ENCODE results near the gene BGLAP.

BGLAP gene

DNA sequence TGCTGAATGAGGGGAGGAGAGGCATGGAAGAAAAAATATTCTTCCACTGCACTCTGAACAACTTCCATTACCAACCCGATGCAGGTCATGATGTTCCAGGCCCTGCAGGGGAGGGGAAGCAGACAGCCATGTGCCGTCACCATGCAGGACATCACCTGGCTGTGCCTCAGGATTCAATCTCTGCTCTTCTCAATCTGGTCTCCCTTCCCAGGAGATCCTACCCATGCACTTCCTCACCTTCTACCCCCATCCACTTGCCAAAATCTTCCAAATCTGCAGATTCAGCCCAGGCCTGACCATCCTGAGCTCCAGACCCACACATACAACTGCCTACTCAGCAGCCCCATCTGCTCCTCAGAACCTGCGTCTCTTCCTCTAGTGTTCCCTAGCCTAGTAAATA is 11.7 kb downstream of the BGLAP start:
- no peak overlapping the region for H3K4me3 ChIP-seq (ENCODE audit: low read length)
- DNase-seq (ENCODE audit: low read depth): no peak
- TF ChIP-seq, protein P1, sequence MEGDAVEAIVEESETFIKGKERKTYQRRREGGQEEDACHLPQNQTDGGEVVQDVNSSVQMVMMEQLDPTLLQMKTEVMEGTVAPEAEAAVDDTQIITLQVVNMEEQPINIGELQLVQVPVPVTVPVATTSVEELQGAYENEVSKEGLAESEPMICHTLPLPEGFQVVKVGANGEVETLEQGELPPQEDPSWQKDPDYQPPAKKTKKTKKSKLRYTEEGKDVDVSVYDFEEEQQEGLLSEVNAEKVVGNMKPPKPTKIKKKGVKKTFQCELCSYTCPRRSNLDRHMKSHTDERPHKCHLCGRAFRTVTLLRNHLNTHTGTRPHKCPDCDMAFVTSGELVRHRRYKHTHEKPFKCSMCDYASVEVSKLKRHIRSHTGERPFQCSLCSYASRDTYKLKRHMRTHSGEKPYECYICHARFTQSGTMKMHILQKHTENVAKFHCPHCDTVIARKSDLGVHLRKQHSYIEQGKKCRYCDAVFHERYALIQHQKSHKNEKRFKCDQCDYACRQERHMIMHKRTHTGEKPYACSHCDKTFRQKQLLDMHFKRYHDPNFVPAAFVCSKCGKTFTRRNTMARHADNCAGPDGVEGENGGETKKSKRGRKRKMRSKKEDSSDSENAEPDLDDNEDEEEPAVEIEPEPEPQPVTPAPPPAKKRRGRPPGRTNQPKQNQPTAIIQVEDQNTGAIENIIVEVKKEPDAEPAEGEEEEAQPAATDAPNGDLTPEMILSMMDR (conservative IDR thresholded peaks at IDR 0.05; ENCODE audit: low read length): no peak

DNA sequence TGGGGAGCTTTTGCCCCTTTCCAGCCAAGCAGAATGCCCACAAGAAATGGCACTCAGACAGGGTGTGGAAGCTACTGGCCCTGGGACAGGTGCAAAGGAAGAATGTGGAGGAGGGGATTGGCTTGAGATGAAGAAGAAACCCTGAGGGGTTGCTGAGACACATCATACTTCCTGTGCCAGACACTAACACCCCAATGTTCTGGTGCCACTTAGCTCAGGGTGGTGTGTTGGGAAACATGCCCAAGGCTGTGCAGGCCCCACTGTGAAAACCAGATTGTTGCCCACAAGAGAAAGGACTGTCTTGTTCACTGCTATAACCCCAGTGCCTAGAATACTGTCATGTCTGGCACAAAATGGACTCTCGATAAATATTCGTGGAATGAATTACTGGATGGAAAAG is 15.7 kb downstream of the BGLAP start:
- DNase-seq (ENCODE audit: low read depth): no peak
- TF ChIP-seq, protein P1 (conservative IDR thresholded peaks at IDR 0.05; ENCODE audit: low read length): no peak
- H3K4me3 ChIP-seq (ENCODE audit: low read length): no peak overlapping the region

DNA sequence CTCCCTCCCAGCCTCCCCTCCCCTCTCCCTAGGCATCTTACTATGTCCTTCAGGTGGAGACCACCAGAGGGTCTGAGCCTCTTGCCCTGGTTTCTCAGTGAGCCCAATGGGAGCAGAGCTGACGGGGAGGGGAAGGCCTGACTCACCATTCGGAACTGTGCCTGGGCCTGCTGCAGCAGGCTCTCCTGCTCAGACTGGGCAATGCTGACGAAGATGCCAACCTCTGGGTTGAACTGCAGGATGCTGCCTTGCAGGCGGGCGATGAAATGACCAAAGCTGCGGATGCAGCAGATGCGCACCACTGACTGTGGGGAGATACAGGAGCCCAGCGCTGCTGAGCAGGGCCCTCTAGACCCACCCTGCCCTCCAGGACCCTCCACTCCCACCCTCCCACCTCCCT is 16.9 kb downstream of the BGLAP start:
- no peak for DNase-seq (ENCODE audit: low read depth)
- TF ChIP-seq, protein P1 (conservative IDR thresholded peaks at IDR 0.05; ENCODE audit: low read length): no peak
- H3K4me3 ChIP-seq (ENCODE audit: low read length): no peak overlapping the region

DNA sequence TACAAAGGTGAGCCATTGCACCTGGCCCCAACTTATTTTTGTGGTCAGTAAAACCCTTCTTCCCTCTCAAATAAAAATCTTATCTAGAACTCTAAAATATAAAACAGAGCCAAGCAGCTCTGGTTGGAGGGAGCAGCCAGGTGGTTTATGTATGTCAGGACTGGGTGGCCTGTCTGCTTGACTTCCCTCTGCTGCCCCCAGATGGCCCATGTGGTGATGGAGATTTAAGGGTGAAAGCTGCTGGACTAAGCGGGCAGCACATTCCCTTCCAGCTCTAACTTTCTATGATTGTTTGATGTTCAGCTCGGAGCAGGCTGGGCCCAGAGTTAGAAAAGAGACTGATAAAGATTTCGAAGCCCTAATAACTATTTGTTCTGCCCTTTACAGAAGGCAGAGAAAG is 17.8 kb downstream of the BGLAP start:
- no peak overlapping the region for H3K4me3 ChIP-seq (ENCODE audit: low read length)
- TF ChIP-seq, protein P1 (conservative IDR thresholded peaks at IDR 0.05; ENCODE audit: low read length): no peak
- no peak for DNase-seq (ENCODE audit: low read depth)

DNA sequence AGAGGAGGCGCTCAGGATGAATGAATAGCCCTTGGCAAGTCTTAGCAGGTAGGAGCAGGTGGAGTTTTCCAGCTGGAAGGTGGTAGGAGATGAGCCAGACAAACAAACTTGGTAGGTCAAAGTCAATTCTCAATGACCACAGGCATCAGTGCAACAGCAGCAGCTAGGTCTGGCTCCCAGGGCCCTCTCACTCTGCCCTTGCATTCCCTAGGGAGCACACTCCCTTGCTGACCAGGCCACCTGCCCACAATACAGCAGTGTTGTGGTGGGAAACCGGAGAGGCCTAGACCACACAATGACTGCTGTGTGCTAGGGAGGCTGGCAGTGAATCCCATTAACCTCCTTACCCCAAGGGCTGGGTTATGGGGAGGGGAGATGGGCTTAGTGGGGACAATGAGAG is 18.9 kb downstream of the BGLAP start:
- no peak for DNase-seq (ENCODE audit: low read depth)
- no peak overlapping the region for H3K4me3 ChIP-seq (ENCODE audit: low read length)
- TF ChIP-seq, protein P1 (conservative IDR thresholded peaks at IDR 0.05; ENCODE audit: low read length): no peak

DNA sequence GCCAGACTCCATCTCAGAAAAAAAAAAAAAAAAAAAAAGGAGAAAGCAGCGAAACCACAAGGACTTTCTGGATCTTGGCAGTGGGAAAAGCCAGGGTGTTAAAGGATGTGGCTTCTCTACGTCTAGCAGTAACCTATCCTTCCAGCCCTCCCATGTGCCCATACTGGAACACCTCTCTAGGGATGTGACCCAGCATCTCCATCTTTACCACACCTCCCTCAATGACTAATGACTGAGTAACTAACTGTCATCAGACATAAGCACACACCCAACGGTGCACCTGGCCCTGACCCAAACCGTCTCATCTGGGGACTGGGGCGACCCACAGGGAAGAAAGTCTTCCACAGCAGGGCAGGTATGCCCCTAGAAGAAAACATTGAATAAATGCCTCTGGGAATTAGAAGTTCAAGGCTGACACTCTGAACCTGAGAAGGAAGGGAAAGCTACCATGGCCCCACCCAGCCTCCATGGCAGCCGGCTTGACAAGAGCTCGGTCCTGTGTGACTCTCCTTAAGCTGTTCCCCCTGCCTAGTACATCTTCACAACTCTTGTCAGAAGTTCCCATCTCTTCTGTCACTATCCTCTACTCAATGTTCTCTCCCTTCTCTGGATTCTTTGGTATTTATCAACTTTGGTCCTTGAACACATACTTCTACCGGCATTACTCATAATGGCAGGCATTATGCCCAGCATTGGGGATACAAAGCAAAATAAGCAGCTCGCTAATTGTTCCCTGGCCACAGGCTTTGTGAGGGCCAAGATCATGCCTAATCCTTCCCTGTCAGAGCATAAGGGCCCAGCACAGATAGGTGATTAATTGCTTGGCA is 20.7 kb downstream of the BGLAP start:
- peak; percentile 91 for DNase-seq (ENCODE audit: low read depth)

DNA sequence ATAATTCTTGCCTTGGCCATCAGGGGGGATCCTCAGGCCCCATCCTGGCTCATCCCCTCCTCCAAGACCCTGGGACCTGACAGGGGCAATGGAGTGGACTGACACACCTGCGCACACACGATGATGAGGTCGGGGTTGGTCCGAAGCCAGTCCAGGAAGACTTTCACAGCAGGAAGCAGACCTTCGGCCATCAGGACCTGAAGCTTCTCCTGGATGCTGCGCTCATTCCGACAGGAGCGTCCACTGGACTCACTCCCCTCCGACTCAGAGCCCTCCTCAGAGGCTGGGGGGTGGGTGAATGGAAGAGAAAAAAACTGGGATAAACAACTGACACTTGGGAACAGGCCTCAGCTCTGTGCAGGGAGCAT is 21.3 kb downstream of the BGLAP start:
- TF ChIP-seq, protein P1 (conservative IDR thresholded peaks at IDR 0.05; ENCODE audit: low read length): no peak
- no peak overlapping the region for H3K4me3 ChIP-seq (ENCODE audit: low read length)
- no peak for DNase-seq (ENCODE audit: low read depth)

More for the DNA sequence above, 20.7 kb downstream of the BGLAP start:
- TF ChIP-seq, protein P1 (conservative IDR thresholded peaks at IDR 0.05; ENCODE audit: low read length): no peak
- no peak overlapping the region for H3K4me3 ChIP-seq (ENCODE audit: low read length)
